GM12801 (cell line): ENCODE measurements around the gene PNPLA8.

ENCODE experiments used
- CTCF ChIP-seq: IDR thresholded peaks from one replicate; pipeline ENCODE4 v1.5.1; 2011; ENCODE audit warnings: control low read depth; ENCODE audit not compliant: insufficient read length; ENCODE audit errors: extremely low read depth

Gene PNPLA8

GRCh38 chr7:108561047-108561619 lies 35.2 kb upstream of the PNPLA8 start:
- no peak for TF ChIP-seq CTCF

- TF ChIP-seq CTCF: no peak
Measured at GRCh38 chr7:108559253-108559652, 33.3 kb upstream of the PNPLA8 start.

- no peak for TF ChIP-seq CTCF
Measured at GRCh38 chr7:108557617-108558016, 31.7 kb upstream of the PNPLA8 start.

- TF ChIP-seq CTCF: no peak
Measured at GRCh38 chr7:108557191-108557590, 31.3 kb upstream of the PNPLA8 start.

- TF ChIP-seq CTCF: no peak
Measured at GRCh38 chr7:108541478-108541877, 15.5 kb upstream of the PNPLA8 start.

GRCh38 chr7:108537229-108537628 lies 11.3 kb upstream of the PNPLA8 start:
- no peak for TF ChIP-seq CTCF

- no peak for TF ChIP-seq CTCF
Measured at GRCh38 chr7:108535744-108536143, 9.8 kb upstream of the PNPLA8 start.
